Natural killer cell (primary cell): Measurements from ENCODE around the gene IVNS1ABP. TPM values are rescaled to one million over a fixed set of nuclear protein-coding genes. Genes with fewer than 3 reads are reported as not detected.
"Not testable (repeated sequence)": the region's sequence is repeated elsewhere in the genome, so short reads cannot be mapped to it uniquely, and the experiment has no call there.

Experiments used
- ATAC-seq, 3 donors: fragments of 150-1000 bp in 2 of 3; fragments of 200-7000 bp in 1 of 3; cut with Tn5 transposase; 1 replicate in 1 of 3; 2 replicates in 2 of 3; pipeline ENCODE4 v1.10.0; 2021; ENCODE audit warnings: mild to moderate bottlenecking in 2 of 3, moderate library complexity in 2 of 3
- DNase-seq, 2 donors: peaks; one replicate each; pipeline versions ENCODE4 v3.0.0 to v3.0.0-alpha.2; 2013 to 2021; ENCODE audit warnings: mixed read lengths in 1 of 2
- H3K27ac ChIP-seq: one replicate; pipeline ENCODE4 v1.5.1; 2013; ENCODE audit warnings: mild to moderate bottlenecking, low read length
- H3K27me3 ChIP-seq: one replicate; pipeline ENCODE4 v1.6.1; 2013; ENCODE audit warnings: low read length; ENCODE audit not compliant: control insufficient read depth, insufficient read depth
- H3K36me3 ChIP-seq: one replicate; pipeline ENCODE4 v1.6.1; 2013; ENCODE audit warnings: low read length; ENCODE audit not compliant: control insufficient read depth, insufficient read depth
- H3K4me1 ChIP-seq: one replicate; pipeline ENCODE4 v1.6.1; 2013; ENCODE audit warnings: low read length; ENCODE audit not compliant: control insufficient read depth, insufficient read depth
- H3K4me3 ChIP-seq: one replicate; pipeline ENCODE4 v1.5.1; 2013; ENCODE audit warnings: low read length
- H3K9me3 ChIP-seq: one replicate; pipeline ENCODE4 v1.6.1; 2013; ENCODE audit warnings: low read length; ENCODE audit not compliant: control insufficient read depth, insufficient read depth
- H3K27ac Mint-ChIP-seq, 2 donors: one replicate each; pipeline ENCODE4 v1.8.0; 2022; ENCODE audit warnings: mild to moderate bottlenecking in 2 of 2, mixed read lengths in 2 of 2, moderate library complexity in 1 of 2
- H3K27me3 Mint-ChIP-seq, 2 donors: one replicate each; pipeline ENCODE4 v1.8.0; 2022; ENCODE audit warnings: low read depth in 2 of 2, mixed read lengths in 2 of 2
- H3K36me3 Mint-ChIP-seq: one replicate; pipeline ENCODE4 v1.8.0; 2022; ENCODE audit warnings: mixed read lengths
- H3K4me1 Mint-ChIP-seq, 2 donors: one replicate each; pipeline ENCODE4 v1.8.0; 2022; ENCODE audit warnings: mixed read lengths in 2 of 2
- H3K4me3 Mint-ChIP-seq: one replicate; pipeline ENCODE4 v1.8.0; 2022; ENCODE audit warnings: mild to moderate bottlenecking, moderate library complexity, mixed read lengths
- H3K9me3 Mint-ChIP-seq, 2 donors: one replicate each; pipeline ENCODE4 v1.8.0; 2022; ENCODE audit warnings: mixed read lengths in 2 of 2
- WGBS: methylation state at CpG from one replicate; pipeline ENCODE4 v1.1.7; 2013; ENCODE audit warnings: missing lambda C conversion rate; ENCODE audit not compliant: insufficient coverage; 5-methylcytosine and 5-hydroxymethylcytosine counted together
- intact Hi-C: fragments of 100-400 bp; cut with micrococcal nuclease; formaldehyde crosslinking; loops from one replicate; pipeline ENCODE4 v1.14.2; 2022
- total RNA-seq, 4 donors: library from RNA; stranded (reverse); fragments of 120-200 nt in 1 of 4; gene quantifications; one replicate each; pipeline versions ENCODE4 v1.2.3 to v1.2.4, GENCODE V29; 2013 to 2022
- TF ChIP-seq, protein P1 (sequence below): fragments of 200-600 bp; IDR thresholded peaks from one replicate; pipeline ENCODE4 v1.8.0; 2022; ENCODE audit warnings: antibody characterized with exemption

Gene IVNS1ABP
- total RNA-seq, 3 donors from 2014 or later (not counting 1 experiment from before 2014, with no cell fraction given) = 250 to 394 (median 299) TPM

DNA sequence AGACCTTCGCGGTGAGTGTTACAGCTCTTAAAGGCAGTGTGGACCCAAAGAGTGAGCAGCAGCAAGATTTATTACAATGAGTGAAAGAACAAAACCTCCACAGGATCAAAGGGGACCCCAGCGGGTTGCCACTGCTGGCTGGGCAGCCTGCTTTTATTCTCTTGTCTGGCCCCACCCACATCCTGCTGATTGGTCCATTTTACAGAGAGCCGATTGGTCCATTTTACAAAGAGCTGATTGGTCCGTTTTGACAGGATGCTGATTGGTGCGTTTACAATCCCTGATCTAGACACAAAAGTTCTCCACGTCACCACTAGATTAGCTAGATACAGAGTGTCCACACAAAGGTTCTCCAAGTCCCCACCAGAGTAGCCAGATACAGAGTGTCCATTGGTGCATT lies 4.1 kb upstream of the IVNS1ABP start:
- H3K36me3 ChIP-seq, H3K4me3 ChIP-seq, intact Hi-C loops, ATAC-seq, H3K36me3 Mint-ChIP-seq, H3K27me3 ChIP-seq, H3K27me3 Mint-ChIP-seq, H3K4me3 Mint-ChIP-seq, H3K27ac ChIP-seq, H3K9me3 Mint-ChIP-seq, H3K27ac Mint-ChIP-seq, DNase-seq, H3K9me3 ChIP-seq: not testable (repeated sequence)
- WGBS = 96% methylated on average over 7 of the region's 7 CpGs
- H3K4me1 Mint-ChIP-seq = peaks cover 17 to 20% of the 10 kb centered on the region in 2 donors
- peaks cover 10% of the 10 kb centered on the region for H3K4me1 ChIP-seq

DNA sequence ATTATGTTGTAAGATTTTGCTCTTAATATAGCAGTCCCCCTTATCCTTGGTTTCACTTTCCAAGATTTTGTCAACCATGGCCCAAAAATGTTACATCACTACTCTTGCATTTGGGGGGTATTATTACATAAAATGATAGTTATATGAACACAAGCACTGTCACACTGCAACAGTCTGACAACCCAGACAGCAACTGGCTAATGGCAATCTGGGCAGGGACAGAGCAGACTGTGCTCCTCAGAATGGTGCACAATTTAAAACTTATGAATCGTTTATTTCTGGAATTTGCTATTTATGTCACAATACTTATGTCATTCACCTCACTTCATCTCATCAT lies 2.1 kb upstream of the IVNS1ABP start:
- Mint-ChIP-seq H3K36me3 (no peaks in the 10 kb centered on the region), H3K9me3 (no peaks in the 10 kb centered on the region), H3K27me3 (no peaks in the 10 kb centered on the region), H3K4me3 (no peak overlapping the region), H3K4me1 (peaks cover 35 to 39% of the 10 kb centered on the region in 2 donors), H3K27ac (peak overlapping the region; percentile 98 to 99)
- TF ChIP-seq, protein P1, sequence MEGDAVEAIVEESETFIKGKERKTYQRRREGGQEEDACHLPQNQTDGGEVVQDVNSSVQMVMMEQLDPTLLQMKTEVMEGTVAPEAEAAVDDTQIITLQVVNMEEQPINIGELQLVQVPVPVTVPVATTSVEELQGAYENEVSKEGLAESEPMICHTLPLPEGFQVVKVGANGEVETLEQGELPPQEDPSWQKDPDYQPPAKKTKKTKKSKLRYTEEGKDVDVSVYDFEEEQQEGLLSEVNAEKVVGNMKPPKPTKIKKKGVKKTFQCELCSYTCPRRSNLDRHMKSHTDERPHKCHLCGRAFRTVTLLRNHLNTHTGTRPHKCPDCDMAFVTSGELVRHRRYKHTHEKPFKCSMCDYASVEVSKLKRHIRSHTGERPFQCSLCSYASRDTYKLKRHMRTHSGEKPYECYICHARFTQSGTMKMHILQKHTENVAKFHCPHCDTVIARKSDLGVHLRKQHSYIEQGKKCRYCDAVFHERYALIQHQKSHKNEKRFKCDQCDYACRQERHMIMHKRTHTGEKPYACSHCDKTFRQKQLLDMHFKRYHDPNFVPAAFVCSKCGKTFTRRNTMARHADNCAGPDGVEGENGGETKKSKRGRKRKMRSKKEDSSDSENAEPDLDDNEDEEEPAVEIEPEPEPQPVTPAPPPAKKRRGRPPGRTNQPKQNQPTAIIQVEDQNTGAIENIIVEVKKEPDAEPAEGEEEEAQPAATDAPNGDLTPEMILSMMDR = no peak
- ATAC-seq (no peak), DNase-seq (no peak)
- no peaks in the 10 kb centered on the region for H3K36me3 ChIP-seq
- H3K4me3 ChIP-seq = no peak overlapping the region
- no peaks in the 10 kb centered on the region for H3K27me3 ChIP-seq
- no peak overlapping the region for H3K27ac ChIP-seq
- no peaks in the 10 kb centered on the region for H3K9me3 ChIP-seq
- intact Hi-C loops = loop anchor here (5.0 to 10.0 kb wide), 5 partner anchors 53 to 1056 kb away; partner anchors contain the start of genes NIBAN1, ODR4 and TPR
- 86% methylated on average over 1 of the region's 1 CpG for WGBS
- H3K4me1 ChIP-seq = peaks cover 10% of the 10 kb centered on the region

DNA sequence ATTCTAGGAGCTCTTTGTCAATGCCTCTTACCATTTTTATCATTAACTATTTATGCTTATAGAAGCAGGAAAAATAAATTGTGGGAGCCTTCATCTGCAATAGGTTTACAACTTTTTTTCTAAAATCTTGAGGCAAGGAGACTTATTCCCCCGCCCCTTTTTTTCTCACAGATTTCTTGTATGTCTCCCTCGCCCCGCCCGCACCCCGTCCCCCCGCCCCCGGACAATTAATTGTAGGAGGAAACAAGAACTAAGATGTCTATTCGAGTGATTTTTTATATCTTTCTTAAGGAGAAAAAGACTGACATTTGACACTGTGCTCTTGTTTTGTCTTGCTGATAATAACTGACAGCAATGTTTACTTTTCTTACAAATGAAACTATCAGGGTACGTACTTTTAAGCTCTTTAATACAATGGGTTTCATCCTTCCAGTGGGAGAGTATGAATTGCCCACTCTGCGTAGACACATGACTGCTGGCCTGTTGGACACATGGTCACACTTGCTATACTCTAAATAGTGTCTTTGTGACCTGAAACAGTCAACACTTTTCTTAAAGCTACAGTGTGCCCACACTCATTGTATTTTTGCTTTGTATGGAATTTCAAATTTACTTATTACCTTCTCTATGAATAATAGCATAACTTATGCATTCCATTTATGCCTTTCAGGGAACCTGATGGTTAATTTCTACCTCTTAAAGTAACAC lies 1.5 kb upstream of the IVNS1ABP start:
- H3K4me3 Mint-ChIP-seq = peak overlapping the region; percentile 95
- peak overlapping the region; percentile 98 to 99 for H3K27ac Mint-ChIP-seq
- DNase-seq = no peak
- H3K4me1 ChIP-seq = peaks cover 10% of the 10 kb centered on the region
- intact Hi-C loops = loop anchor here (5.0 to 10.0 kb wide), 5 partner anchors 54 to 1056 kb away; partner anchors contain the start of genes NIBAN1, ODR4 and TPR
- H3K36me3 Mint-ChIP-seq = no peaks in the 10 kb centered on the region
- H3K36me3 ChIP-seq = no peaks in the 10 kb centered on the region
- H3K4me3 ChIP-seq = no peak overlapping the region
- H3K27ac ChIP-seq = peak overlapping the region; percentile 99
- no peaks in the 10 kb centered on the region for H3K27me3 Mint-ChIP-seq
- TF ChIP-seq, protein P1 = no peak
- H3K9me3 Mint-ChIP-seq = no peaks in the 10 kb centered on the region
- peaks cover 41 to 44% of the 10 kb centered on the region in 2 donors for H3K4me1 Mint-ChIP-seq
- H3K27me3 ChIP-seq = no peaks in the 10 kb centered on the region
- no peaks in the 10 kb centered on the region for H3K9me3 ChIP-seq
- ATAC-seq = no peak
- 100% methylated on average over 3 of the region's 10 CpGs for WGBS

DNA sequence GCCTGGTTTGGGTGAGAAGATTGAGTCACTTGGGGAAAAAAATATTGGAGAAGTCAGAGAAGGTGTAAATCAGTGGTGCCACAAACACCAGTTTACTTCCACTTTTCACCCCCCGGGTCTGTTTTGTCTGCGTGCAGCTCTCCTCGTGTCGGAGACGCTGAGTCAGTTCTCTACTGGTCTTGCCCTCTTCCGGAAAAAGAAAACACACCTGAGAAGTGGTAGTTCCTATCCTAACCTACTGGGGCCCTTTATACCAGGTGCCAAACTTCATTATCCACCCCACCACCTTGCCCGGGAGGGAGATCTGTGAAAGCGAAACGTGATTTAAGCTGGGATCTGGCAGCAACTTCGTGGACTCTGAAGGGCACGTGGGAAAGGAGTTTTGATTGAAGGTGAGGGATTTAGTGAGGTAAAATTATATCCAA lies 855 bp upstream of the IVNS1ABP start:
- Histone ChIP-seq H3K27ac (peak overlapping the region; percentile 99), H3K27me3 (no peaks in the 10 kb centered on the region), H3K4me1 (peaks cover 10% of the 10 kb centered on the region), H3K36me3 (no peaks in the 10 kb centered on the region), H3K4me3 (peak overlapping the region; percentile 57), H3K9me3 (no peaks in the 10 kb centered on the region)
- ATAC-seq (peak in 2 of 3 donors; percentile 45 to 59), DNase-seq (peak in 1 of 2 donors; percentile 88)
- Mint-ChIP-seq H3K27ac (peak overlapping the region; percentile 98 to 99), H3K4me1 (peaks cover 46 to 51% of the 10 kb centered on the region in 2 donors), H3K27me3 (no peaks in the 10 kb centered on the region), H3K4me3 (peak overlapping the region; percentile 95), H3K9me3 (no peaks in the 10 kb centered on the region), H3K36me3 (no peaks in the 10 kb centered on the region)
- WGBS = 16% methylated on average over 11 of the region's 11 CpGs
- intact Hi-C loops = loop anchor here (1.0 to 10.0 kb wide), 10 partner anchors 21 to 1057 kb away; partner anchors contain the start of genes NIBAN1, ODR4, SWT1 and TPR
- TF ChIP-seq, protein P1 = no peak
